WTC11 (cell line): ENCODE data around the gene AK9. TPM values are rescaled to one million over a fixed set of nuclear protein-coding genes. Genes with fewer than 3 reads are reported as not detected.

ENCODE experiments used
- AR ChIP-seq: fragments of 250-450 bp; sonication (Bioruptor Pico); IDR thresholded peaks from 2 replicates; pipeline ENCODE4 v1.9.0; 2021; ENCODE audit warnings: mild to moderate bottlenecking
- CDX4 ChIP-seq: fragments of 250-450 bp; sonication (Bioruptor Pico); IDR thresholded peaks from 2 replicates; pipeline ENCODE4 v1.9.0; 2021; ENCODE audit warnings: moderate library complexity, mild to moderate bottlenecking, inconsistent platforms, borderline replicate concordance
- CREM ChIP-seq: sonication (generic); formaldehyde crosslinking; IDR thresholded peaks from 2 replicates; pipeline ENCODE4 v1.8.1; 2022; ENCODE audit warnings: mild to moderate bottlenecking, missing genetic modification reagents, moderate library complexity
- FOXK1 ChIP-seq: sonication (generic); formaldehyde crosslinking; IDR thresholded peaks from 2 replicates; pipeline ENCODE4 v1.8.0; 2022; ENCODE audit warnings: mild to moderate bottlenecking, moderate library complexity, missing genetic modification reagents
- HMGXB4 ChIP-seq: sonication (generic); formaldehyde crosslinking; IDR thresholded peaks from 2 replicates; pipeline ENCODE4 v1.8.1; 2023; ENCODE audit warnings: mild to moderate bottlenecking, moderate library complexity, missing genetic modification reagents
- IRF2 ChIP-seq: sonication (generic); formaldehyde crosslinking; IDR thresholded peaks from 2 replicates; pipeline ENCODE4 v1.8.0; 2022; ENCODE audit warnings: low read depth, missing genetic modification reagents, borderline replicate concordance
- KAT7 ChIP-seq: sonication (generic); formaldehyde crosslinking; IDR thresholded peaks from 2 replicates; pipeline ENCODE4 v1.8.1; 2023; ENCODE audit warnings: missing genetic modification reagents, mild to moderate bottlenecking, borderline replicate concordance
- MLX ChIP-seq: sonication (generic); formaldehyde crosslinking; IDR thresholded peaks from 2 replicates; pipeline ENCODE4 v1.8.1; 2023; ENCODE audit warnings: mild to moderate bottlenecking, missing genetic modification reagents, moderate library complexity
- MXD4 ChIP-seq: fragments of 250-450 bp; sonication (Bioruptor Pico); IDR thresholded peaks from 2 replicates; pipeline ENCODE4 v1.8.0; 2021; ENCODE audit warnings: mild to moderate bottlenecking, moderate library complexity, borderline replicate concordance
- NR3C1 ChIP-seq: sonication (generic); formaldehyde crosslinking; conservative IDR thresholded peaks from 2 replicates; pipeline ENCODE4 v1.8.1; 2023; ENCODE audit warnings: low read depth, mild to moderate bottlenecking, missing genetic modification reagents
- OVOL2 ChIP-seq: fragments of 250-450 bp; sonication (Bioruptor Pico); IDR thresholded peaks from 2 replicates; pipeline ENCODE4 v1.9.0; 2021; ENCODE audit warnings: mild to moderate bottlenecking, borderline replicate concordance
- PRDM15 ChIP-seq: sonication (generic); formaldehyde crosslinking; IDR thresholded peaks from 2 replicates; pipeline ENCODE4 v1.8.0; 2022; ENCODE audit warnings: missing genetic modification reagents
- RELA ChIP-seq: sonication (generic); formaldehyde crosslinking; IDR thresholded peaks from 2 replicates; pipeline ENCODE4 v1.8.1; 2022; ENCODE audit warnings: missing genetic modification reagents, mild to moderate bottlenecking, borderline replicate concordance
- RORB ChIP-seq: fragments of 250-450 bp; sonication (Bioruptor Pico); IDR thresholded peaks from 2 replicates; pipeline ENCODE4 v1.9.0; 2021; ENCODE audit warnings: mild to moderate bottlenecking
- SOX15 ChIP-seq: fragments of 250-450 bp; sonication (Bioruptor Pico); IDR thresholded peaks from 2 replicates; pipeline ENCODE4 v1.9.0; 2021; ENCODE audit warnings: mild to moderate bottlenecking
- SP1 ChIP-seq: sonication (generic); formaldehyde crosslinking; conservative IDR thresholded peaks from 2 replicates; pipeline ENCODE4 v1.8.1; 2022; ENCODE audit warnings: missing genetic modification reagents
- TEAD4 ChIP-seq: sonication (generic); formaldehyde crosslinking; IDR thresholded peaks from 2 replicates; pipeline ENCODE4 v1.8.0; 2022; ENCODE audit warnings: mild to moderate bottlenecking, missing genetic modification reagents
- ZBTB21 ChIP-seq: sonication (generic); formaldehyde crosslinking; IDR thresholded peaks from 2 replicates; pipeline ENCODE4 v1.8.1; 2023; ENCODE audit warnings: mild to moderate bottlenecking, missing genetic modification reagents, borderline replicate concordance
- ZNF263 ChIP-seq: sonication (generic); formaldehyde crosslinking; IDR thresholded peaks from 2 replicates; pipeline ENCODE4 v1.8.1; 2022; ENCODE audit warnings: low read depth, mild to moderate bottlenecking, moderate library complexity, missing genetic modification reagents
- ZNF281 ChIP-seq: sonication (generic); formaldehyde crosslinking; IDR thresholded peaks from 2 replicates; pipeline ENCODE4 v1.8.0; 2023; ENCODE audit warnings: mild to moderate bottlenecking, missing genetic modification reagents
- ZNF423 ChIP-seq: fragments of 250-450 bp; sonication (Bioruptor Pico); IDR thresholded peaks from 2 replicates; pipeline ENCODE4 v2.1.2; 2022; ENCODE audit warnings: mild to moderate bottlenecking, moderate library complexity
- ZNF425 ChIP-seq: fragments of 250-450 bp; sonication (Bioruptor Pico); conservative IDR thresholded peaks from 2 replicates; pipeline ENCODE4 v1.9.0; 2021; ENCODE audit warnings: mild to moderate bottlenecking
- ZNF512 ChIP-seq: sonication (generic); formaldehyde crosslinking; IDR thresholded peaks from 2 replicates; pipeline ENCODE4 v1.8.1; 2022; ENCODE audit warnings: missing genetic modification reagents, borderline replicate concordance
- total RNA-seq: library from RNA; stranded (reverse); gene quantifications from 3 replicates; pipeline ENCODE4 v1.2.3, GENCODE V29; 2021

The AK9 gene
- total RNA-seq, 1 experiment from 2014 or later = 3.7 TPM

- TF ChIP-seq IRF2 (CRISPR knock-in tag) (no peak), NR3C1 (CRISPR knock-in tag) (no peak), MLX (no peak), CREM (CRISPR knock-in tag) (no peak), ZNF263 (CRISPR knock-in tag) (no peak), TEAD4 (CRISPR knock-in tag) (no peak), ZBTB21 (CRISPR knock-in tag) (no peak), OVOL2 (no peak), ZNF512 (CRISPR knock-in tag) (no peak), KAT7 (CRISPR knock-in tag) (no peak; the same call in 1 of the 2 replicates), ZNF281 (no peak), ZNF423 (CRISPR knock-in tag) (no peak; the same call in 1 of the 2 replicates), HMGXB4 (no peak; the same call in 1 of the 2 replicates), AR (no peak), SP1 (CRISPR knock-in tag) (no peak), RORB (CRISPR knock-in tag) (no peak), FOXK1 (CRISPR knock-in tag) (0 out of 2 replicates have a peak, but pooled peaks have one; percentile 19), PRDM15 (CRISPR knock-in tag) (peak; percentile 49; the same call in 1 of the 2 replicates), SOX15 (CRISPR knock-in tag) (no peak), RELA (no peak), ZNF425 (CRISPR knock-in tag) (no peak), CDX4 (CRISPR knock-in tag) (no peak), MXD4 (no peak)
These were observed 234.9 kb downstream of the AK9 start (continued) for GRCh38 chr6:109456111-109456583.
